K562 (cell line): ENCODE data around the gene SNU13. TPM values are rescaled to one million over a fixed set of nuclear protein-coding genes. Genes with fewer than 3 reads are reported as not detected.

Experiments
- BHLHE40 ChIP-seq: IDR thresholded peaks from 2 replicates; pipeline ENCODE4 v1.6.1; 2011; ENCODE audit warnings: low read length, improper control_type of control experiment
- CREM ChIP-seq: IDR thresholded peaks from 2 replicates; pipeline ENCODE4 v1.6.1; 2014; ENCODE audit warnings: antibody characterized with exemption, low read depth
- CTBP1 ChIP-seq: fragments of 450-650 bp; IDR thresholded peaks from 2 replicates; pipeline ENCODE4 v1.6.1; 2016; ENCODE audit warnings: borderline replicate concordance
- FOXA1 ChIP-seq: fragments of 450-650 bp; IDR thresholded peaks from 2 replicates; pipeline ENCODE4 v1.6.1; 2016; ENCODE audit warnings: mild to moderate bottlenecking, borderline replicate concordance
- GABPA ChIP-seq: fragments of 200-800 bp; sonication (Bioruptor generic); conservative IDR thresholded peaks from 2 replicates; pipeline ENCODE4 v1.6.1; 2016; ENCODE audit warnings: low read depth, missing genetic modification characterization, missing compliant biosample characterization
- KDM5B ChIP-seq: fragments of 200-600 bp; sonication (generic); IDR thresholded peaks from 2 replicates; pipeline ENCODE4 v1.6.1; 2012; ENCODE audit warnings: low read depth, mild to moderate bottlenecking, moderate library complexity, low read length, control low read depth, inconsistent platforms; ENCODE audit not compliant: insufficient replicate concordance
- LARP7 ChIP-seq: fragments of 450-650 bp; IDR thresholded peaks from 2 replicates; pipeline ENCODE4 v1.6.1; 2016
- MAX ChIP-seq: sonication (generic); formaldehyde crosslinking; IDR thresholded peaks from 2 replicates; pipeline ENCODE4 v1.9.0; 2022; ENCODE audit warnings: mild to moderate bottlenecking, missing genetic modification reagents
- MAZ ChIP-seq, 2 experiments: fragments of 450-650 bp in 1 of 2; sonication (generic) in 1 of 2; formaldehyde crosslinking; IDR thresholded peaks in 1 of 2; conservative IDR thresholded peaks in 1 of 2; 2 replicates each; pipeline versions ENCODE4 v1.4.0 to v1.5.0; 2020; ENCODE audit warnings: mild to moderate bottlenecking in 1 of 2, missing genetic modification reagents in 1 of 2
- MNT ChIP-seq, 2 experiments: fragments of 450-650 bp; conservative IDR thresholded peaks; 2 replicates each; pipeline ENCODE4 v1.6.1; 2017; ENCODE audit warnings: mild to moderate bottlenecking in 2 of 2, moderate library complexity in 2 of 2
- MTA1 ChIP-seq: fragments of 450-650 bp; IDR thresholded peaks from 2 replicates; pipeline ENCODE4 v1.6.1; 2017; ENCODE audit warnings: borderline replicate concordance
- MXI1 ChIP-seq: IDR thresholded peaks from 2 replicates; pipeline ENCODE4 v1.6.1; 2011; ENCODE audit warnings: low read depth, mild to moderate bottlenecking, improper control_type of control experiment, low read length
- NCOA2 ChIP-seq, 2 experiments: fragments of 450-650 bp; IDR thresholded peaks; 2 replicates each; pipeline ENCODE4 v1.6.1; 2018; ENCODE audit warnings: mild to moderate bottlenecking in 2 of 2, moderate library complexity in 1 of 2; ENCODE audit not compliant: partially characterized antibody in 2 of 2
- PHF20 ChIP-seq: fragments of 450-650 bp; IDR thresholded peaks from 2 replicates; pipeline ENCODE4 v1.6.1; 2018; ENCODE audit not compliant: partially characterized antibody
- PKNOX1 ChIP-seq: fragments of 450-650 bp; IDR thresholded peaks from 2 replicates; pipeline ENCODE4 v1.6.1; 2016
- POLR2H ChIP-seq: IDR thresholded peaks from 2 replicates; pipeline ENCODE4 v1.6.1; 2016; ENCODE audit warnings: missing genetic modification characterization, low read depth, mild to moderate bottlenecking, control low read depth, missing compliant biosample characterization, moderate library complexity
- POLR3G ChIP-seq: IDR thresholded peaks from 2 replicates; pipeline ENCODE4 v1.6.1; 2011; ENCODE audit not compliant: insufficient read length, insufficient replicate concordance; ENCODE audit errors: extremely low read depth
- RNF2 ChIP-seq: sonication (generic); IDR thresholded peaks from 2 replicates; pipeline ENCODE4 v1.6.1; 2016
- TBP ChIP-seq: optimal IDR thresholded peaks from 2 replicates; pipeline ENCODE3; 2011; ENCODE audit warnings: low read depth, low read length, improper control_type of control experiment
- YY1 ChIP-seq, 3 experiments: IDR thresholded peaks; 2 replicates each; pipeline ENCODE4 v1.6.1; 2011; ENCODE audit warnings: low read length in 2 of 3, mild to moderate bottlenecking in 2 of 3, moderate library complexity in 2 of 3, borderline replicate concordance in 1 of 3, control low read depth in 1 of 3, low read depth in 1 of 3; ENCODE audit not compliant: insufficient read depth in 3 of 3, insufficient replicate concordance in 2 of 3, control insufficient read depth in 1 of 3, insufficient read length in 1 of 3; ENCODE audit errors: extremely low read depth in 1 of 3
- ZC3H4 ChIP-seq: sonication (generic); formaldehyde crosslinking; IDR thresholded peaks from 2 replicates; pipeline ENCODE4 v1.9.0; 2021; ENCODE audit warnings: missing genetic modification reagents, borderline replicate concordance
- ZHX1 ChIP-seq: fragments of 150-350 bp; conservative IDR thresholded peaks from 2 replicates; pipeline ENCODE4 v1.6.1; 2014; ENCODE audit warnings: low read length
- polyA plus RNA-seq, 8 experiments: library from polyadenylated mRNA; depleted of rRNA in 4 of 8; stranded (reverse) in 5 of 8; unstranded in 3 of 8; fragments of >200 nt; fragmentation: Nextera tagmentation in 2 of 8; fragmentation: Illumina TruSeq in 1 of 8; extraction: Ambion mirVana in 2 of 8; extraction: Trizol in 1 of 8; gene quantifications; 2 replicates each; pipeline versions ENCODE4 v1.2.1 to v1.2.3, GENCODE V29; 2011 to 2014; ENCODE audit warnings: inconsistent platforms in 1 of 8, missing spikeins in 1 of 8
- total RNA-seq, 7 experiments: library from RNA; depleted of rRNA in 6 of 7; stranded (reverse); fragments of >200 nt in 6 of 7; fragmentation: Illumina TruSeq in 2 of 7; extraction: Trizol in 2 of 7; gene quantifications; 2 replicates each; pipeline versions ENCODE4 v1.2.1 to v1.2.3, GENCODE V29; 2011 to 2021; ENCODE audit warnings: low replicate concordance in 1 of 7

Gene SNU13
- total and polyA plus RNA-seq, 9 of the 15 experiments (the other 6 are each of a cell fraction or from before 2014, with no cell fraction given): 185 to 981 (median 283) TPM

- TF ChIP-seq GABPA: peak; percentile 96
- peak; percentile 24; the same call in 1 of the 2 replicates for TF ChIP-seq POLR2H
- TF ChIP-seq CREM: peak; percentile 100
- peak; percentile 55 for TF ChIP-seq MXI1
- peak; percentile 55; the same call in 1 of the 2 replicates for TF ChIP-seq CTBP1
- TF ChIP-seq POLR3G: no peak
- 0 out of 4 replicates have a peak, but pooled peaks of 1 of the 2 experiments have one; percentile 35 for TF ChIP-seq MAZ (CRISPR knock-in tag; conservative IDR thresholded peaks at IDR 0.05 in 1 of 2, IDR thresholded peaks at IDR 0.05 in 1 of 2)
- no peak for TF ChIP-seq ZHX1
- no peak for TF ChIP-seq LARP7
- TF ChIP-seq NCOA2 (IDR thresholded peaks at IDR 0.05; ENCODE audit: partially characterized antibody in 2 of 2): no peak
- 0 out of 2 replicates have a peak, but pooled peaks have one; percentile 65 for TF ChIP-seq ZC3H4 (CRISPR knock-in tag)
- peak; percentile 73 to 85 for TF ChIP-seq MNT (conservative IDR thresholded peaks at IDR 0.05)
- TF ChIP-seq RNF2: no peak
- TF ChIP-seq MAX (CRISPR knock-in tag): peak; percentile 75
- TF ChIP-seq KDM5B: peak; percentile 72
- peak; percentile 94 for TF ChIP-seq MTA1
- TF ChIP-seq TBP: peak; percentile 64
- TF ChIP-seq BHLHE40: peak; percentile 38; the same call in 1 of the 2 replicates
- TF ChIP-seq YY1 (IDR thresholded peaks at IDR 0.05; ENCODE audit: borderline replicate concordance in 1 of 3, control insufficient read depth in 1 of 3, extremely low read depth in 1 of 3, insufficient read depth in 3 of 3, insufficient read length in 1 of 3, insufficient replicate concordance in 2 of 3, low read depth in 1 of 3, low read length in 2 of 3): peak in 1 of 3 experiments; percentile 40
- TF ChIP-seq PHF20: peak; percentile 52
- TF ChIP-seq FOXA1: no peak
- peak; percentile 65 for TF ChIP-seq PKNOX1
These were observed 6.4 kb downstream of the SNU13 start (continued) for GRCh38 chr22:41682033-41682807.
